ENCODE measurements around the gene DNAAF1.

DNAAF1 gene

GRCh38 chr16:84161801-84162200, 16.7 kb downstream of the DNAAF1 start:
- DNase-seq = no peak

DNA sequence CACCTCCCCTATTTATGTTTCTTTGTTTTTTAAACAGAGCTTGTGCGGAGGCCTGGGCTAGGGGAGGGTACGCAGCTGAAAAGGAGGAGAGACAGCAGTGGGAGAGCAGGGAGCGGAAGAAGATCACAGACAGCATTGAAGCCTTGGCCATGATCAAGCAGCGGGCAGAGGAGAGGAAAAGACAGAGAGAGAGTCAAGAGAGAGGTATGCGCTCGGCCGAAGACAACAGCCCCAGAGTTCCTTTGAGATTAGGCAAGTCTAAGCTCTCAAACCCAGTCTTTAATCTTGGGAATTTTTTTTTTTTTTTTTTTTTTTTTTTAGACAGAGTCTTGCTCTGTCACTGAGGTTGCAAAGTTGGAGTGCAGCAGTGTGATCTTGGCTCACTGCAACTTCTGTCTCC, 20.6 kb downstream of the DNAAF1 start:
- DNase-seq = no peak

- DNase-seq = no peak
Observed at GRCh38 chr16:84166796-84167695, 21.9 kb downstream of the DNAAF1 start.

GRCh38 chr16:84169765-84170310, 24.7 kb downstream of the DNAAF1 start:
- DNase-seq = no peak

DNA sequence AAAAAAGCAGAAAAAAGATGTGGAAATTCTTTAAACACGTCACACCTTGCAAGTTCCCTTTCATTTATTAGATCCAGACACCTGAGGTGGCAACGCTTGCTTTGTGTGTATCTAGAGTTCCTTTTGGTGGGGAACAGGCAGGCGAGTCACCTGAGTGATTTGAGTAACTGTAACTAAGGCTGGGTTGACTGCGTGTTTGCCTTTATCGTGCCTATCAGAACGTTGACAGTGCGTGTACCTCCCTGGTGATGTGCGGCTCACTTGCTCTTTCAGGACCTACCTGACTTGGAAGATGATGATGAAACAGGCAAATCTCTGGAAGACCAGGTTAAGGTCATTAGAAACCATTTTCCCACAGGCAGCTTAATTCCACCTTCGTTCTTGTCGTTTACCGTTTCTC, 29.3 kb downstream of the DNAAF1 start:
- no peak for DNase-seq

GRCh38 chr16:84175350-84176081, 30.4 kb downstream of the DNAAF1 start:
- DNase-seq = peak; percentile 22

DNA sequence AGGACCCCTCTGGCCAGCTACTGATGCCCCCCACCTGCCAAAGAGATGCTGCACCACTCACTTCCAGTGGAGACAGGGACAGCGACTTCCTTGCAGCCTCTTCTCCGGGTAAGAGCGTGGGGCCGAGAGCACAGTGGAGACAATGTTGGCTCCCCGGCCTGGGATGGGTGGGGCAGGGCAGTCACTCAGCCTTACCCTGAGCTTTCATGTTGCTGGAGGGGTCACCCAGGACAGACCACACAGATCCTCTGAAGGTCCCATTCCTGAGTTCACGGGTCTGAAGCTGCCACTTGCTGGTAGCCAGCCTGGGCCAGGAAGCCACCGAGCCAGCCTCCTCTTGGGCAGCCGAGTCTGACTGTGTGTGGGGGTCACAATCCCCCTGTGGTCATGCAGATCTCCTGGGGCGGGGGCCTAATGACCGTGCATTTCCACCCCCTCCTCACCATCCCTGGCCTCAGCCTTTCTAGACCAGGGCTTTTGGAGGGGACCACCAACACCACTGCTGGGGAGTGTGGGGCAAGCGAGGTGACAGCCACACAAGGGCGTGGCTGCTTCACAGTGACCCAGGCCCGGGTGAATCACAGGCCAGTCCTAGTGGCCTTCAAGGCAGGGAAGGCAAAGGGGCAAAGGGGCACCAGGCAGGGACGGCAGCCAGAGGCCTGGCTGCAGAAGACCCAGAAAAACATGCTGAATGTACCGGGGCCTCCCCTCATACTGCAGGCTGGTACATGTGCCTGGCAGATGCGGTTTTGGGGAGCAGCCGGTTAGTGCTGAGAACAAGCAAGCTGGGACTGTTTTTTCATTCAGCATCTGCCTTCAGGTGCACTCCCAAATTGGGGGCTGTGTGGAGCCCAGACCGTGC, 31.3 kb downstream of the DNAAF1 start:
- DNase-seq = no peak

GRCh38 chr16:84177741-84178073, 32.6 kb downstream of the DNAAF1 start:
- DNase-seq = no peak

- DNase-seq = no peak
Observed at GRCh38 chr16:84178146-84178765, 33.1 kb downstream of the DNAAF1 start.

DNA sequence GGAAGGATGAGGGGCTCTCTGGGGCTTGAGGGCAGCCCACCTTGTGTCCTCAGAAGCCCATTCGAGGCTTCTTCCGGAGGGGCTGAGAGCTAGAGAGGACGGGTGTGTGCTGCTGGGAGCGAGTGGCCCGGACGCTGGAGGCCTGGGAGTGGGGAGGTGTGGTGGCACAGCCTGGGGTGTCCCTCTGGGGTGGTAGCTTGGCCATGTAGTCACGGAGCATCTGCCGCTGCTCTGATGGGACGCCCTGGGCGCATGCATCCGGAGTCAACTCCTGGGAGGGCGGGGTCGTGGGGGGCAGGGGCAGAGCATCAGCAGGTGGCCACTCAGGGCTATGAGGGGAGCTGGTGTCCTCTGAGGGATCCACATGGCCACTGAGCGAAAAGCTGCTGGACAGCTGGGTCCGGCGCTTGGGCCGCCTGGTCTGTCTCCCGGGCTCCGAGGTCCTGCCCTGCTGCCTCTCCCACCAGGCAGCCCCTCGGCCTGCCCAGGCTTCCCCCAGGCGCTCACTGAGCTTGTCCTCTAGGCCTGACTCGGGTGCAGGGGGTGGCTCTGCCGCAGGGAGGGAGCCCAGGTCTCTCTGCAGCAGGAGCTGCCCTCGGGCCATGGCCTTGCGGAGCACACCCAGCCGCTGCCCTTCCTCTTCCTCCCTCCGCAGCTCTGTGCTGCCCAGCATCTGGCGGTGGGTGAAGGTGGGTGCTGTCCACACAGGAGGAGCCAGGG, 33.9 kb downstream of the DNAAF1 start:
- no peak for DNase-seq

GRCh38 chr16:84179612-84180320, 34.7 kb downstream of the DNAAF1 start:
- DNase-seq = no peak

DNA sequence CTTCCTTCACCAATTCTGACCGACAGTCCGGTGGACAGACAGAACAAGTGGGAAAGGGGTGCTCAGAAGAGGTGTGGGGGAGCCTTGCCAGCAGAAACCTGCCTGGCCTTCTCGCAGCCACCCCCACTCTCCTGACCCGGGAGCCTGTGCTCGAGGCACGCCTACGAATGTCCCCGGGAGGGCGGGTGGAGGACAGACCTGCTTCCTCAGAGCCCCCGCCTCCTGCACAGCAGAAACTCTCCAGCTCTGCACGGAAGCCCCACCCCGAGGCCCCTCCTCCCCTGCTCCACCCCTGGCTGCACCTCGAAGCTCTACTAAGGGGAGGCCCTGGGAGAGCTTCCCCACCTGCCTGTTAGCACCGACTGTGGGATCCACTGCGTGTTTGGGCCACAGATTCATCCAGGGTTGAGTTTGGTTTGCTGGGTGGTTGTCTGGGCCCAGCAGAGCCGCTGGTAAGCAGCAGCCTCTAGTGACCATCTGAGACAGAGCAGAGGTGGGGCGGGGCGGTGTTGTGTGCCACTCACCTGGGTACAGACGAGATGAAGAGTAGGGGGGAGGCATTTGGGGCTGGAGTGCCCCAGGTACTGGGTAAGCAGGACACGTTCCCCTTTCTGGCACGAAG, 35.5 kb downstream of the DNAAF1 start:
- no peak for DNase-seq

DNA sequence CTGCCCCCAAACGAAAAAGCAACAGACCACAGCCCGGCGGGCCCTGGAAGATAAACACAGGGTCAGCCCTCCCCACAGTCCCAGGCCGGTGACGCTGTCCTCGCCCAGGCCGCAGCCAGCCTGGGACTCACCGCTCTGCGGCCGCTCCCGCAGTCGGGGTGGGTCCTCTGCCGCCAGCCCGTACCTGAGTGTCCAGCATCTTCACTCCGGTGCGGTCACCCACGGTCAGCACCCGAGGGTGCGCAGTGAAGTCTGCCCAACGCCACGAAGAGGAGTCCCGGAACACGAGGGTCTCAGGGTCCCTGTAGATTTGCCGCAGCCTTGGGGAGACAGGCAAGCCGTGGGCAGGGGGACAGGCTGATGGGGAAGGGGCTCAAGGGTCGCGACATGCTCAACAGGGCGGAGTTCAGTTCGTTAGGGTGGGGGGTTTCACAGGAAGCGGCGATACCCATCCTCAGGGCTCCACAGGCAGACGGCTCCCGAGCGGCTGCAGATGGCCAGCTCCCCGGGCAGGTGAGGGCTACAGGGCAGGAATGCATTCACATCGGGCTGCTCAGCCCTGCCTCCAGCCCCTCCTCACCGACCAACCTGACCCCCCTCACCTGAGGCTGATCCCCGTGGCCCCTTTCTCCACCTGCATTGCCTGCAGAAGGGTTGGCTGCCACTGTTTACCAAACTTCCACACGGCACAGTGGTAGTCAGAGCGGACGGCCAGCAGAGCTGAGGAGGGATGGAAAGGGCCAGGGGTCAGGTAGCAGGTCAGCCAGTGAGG, 36.2 kb downstream of the DNAAF1 start:
- DNase-seq = no peak

DNA sequence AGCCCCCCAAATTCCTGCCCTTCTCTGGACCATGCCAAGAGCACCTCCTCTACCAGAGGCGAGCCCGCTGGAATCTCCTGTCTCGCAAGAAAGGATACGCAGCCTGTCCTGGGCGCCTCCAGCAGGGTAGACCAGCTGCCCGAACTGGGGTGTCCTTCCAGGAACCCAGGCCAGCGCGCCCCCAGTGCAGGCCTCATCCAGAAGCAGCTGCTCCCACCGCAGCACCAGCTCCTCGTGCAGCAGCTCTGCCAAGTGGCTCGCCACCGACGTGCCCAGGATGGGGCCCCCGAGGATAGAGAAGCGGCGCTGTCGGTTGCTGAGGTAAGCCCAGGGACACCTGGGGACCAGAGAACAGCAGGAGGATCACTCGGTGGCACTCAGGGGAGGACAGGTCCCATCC, 37.0 kb downstream of the DNAAF1 start:
- no peak for DNase-seq

DNA sequence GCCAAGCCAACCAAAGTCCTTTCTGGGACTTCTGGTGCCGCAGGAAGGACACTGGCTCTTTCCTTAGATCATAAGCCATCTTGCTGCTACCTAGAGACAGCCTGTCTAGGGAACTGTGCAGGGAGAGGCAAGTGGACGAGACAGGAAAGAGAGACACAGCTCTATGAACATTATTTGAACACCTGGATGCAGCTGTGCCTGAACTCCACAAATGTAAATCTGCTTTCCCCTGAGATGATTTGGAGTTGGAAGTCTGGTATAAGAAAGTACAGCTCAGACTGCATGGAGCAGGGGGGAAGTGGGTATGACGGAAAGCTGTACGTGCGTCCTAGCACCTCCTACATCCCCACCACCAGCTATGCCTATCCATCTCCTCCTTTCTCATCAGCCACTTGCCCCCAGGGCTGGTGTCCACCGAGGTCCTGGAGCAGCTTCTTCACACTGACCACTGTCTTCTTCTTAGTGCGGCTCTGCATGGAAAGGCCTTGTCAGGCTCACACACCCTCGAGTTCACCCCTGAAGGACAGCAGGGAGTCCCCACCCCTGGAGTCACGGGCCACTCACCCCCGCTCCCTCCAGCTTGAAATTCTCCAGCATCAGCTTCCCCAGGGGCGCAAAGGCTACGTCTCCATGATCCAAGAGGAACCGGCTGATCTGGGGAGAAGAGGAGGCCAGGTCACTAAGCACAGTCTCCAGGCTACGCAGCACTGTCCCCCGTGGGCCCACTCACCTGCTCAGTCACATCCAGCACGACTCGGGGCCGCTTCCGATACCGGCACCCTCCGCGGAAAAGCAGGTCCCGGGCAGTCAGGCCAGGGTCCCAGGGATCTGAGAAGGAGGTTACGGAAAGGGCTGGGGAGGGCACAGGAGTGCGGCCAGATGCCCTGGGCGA, 37.8 kb downstream of the DNAAF1 start:
- no peak for DNase-seq

DNA sequence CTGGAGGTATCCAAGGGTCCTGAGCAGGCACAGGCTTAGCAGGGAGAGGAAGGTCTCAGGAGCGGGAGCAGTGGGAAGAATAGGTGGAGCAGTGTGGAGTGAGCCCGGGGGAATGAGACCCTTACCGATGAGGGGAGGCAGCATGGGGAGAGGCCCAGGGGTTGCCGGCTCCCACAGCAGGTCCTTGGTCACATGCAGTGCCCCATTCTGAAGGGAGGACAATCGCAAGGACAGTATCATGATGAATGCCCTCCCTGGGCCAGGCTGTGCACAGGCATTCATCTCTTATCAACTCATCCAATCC, 38.4 kb downstream of the DNAAF1 start:
- no peak for DNase-seq

DNA sequence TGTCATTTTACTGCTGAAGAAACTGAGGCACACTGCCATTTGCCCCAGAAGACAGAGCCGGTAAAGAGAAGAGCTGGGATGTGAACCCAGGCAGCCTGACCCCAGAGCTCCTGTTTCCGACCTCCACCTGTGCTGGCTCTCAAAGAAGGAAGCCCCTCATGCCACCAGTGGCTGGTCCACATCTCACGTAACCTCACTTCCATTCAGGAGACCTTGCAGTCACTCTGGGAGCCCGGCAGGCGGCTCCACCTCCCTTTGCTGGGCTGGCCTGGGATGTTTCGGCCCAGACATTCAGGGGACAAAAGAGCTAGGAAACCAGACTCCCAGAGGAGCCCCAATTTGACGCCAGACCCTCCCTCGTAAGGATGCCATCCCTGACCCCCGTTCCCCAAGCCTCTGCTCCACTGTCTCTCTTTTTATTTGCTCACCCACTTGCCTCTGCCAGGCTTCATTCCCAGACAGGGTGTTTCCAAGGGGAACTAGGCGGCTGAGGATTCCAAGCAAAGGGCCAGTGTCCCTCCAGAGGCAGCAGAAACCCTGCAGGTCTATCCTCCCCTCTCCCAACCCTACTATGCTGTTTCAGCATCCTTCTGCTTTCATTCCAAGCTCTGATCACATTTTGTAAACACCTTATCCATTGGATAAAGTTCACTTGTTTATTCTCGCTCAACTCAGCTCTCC, 38.9 kb downstream of the DNAAF1 start:
- no peak for DNase-seq

GRCh38 chr16:84184775-84185174, 39.7 kb downstream of the DNAAF1 start:
- no peak for DNase-seq
